Chondrocyte (in vitro differentiated cells): ENCODE measurements around the gene HNRNPLL. TPM values are rescaled to one million over a fixed set of nuclear protein-coding genes. Genes with fewer than 3 reads are reported as not detected.
"Not testable (repeated sequence)": the region's sequence is repeated elsewhere in the genome, so short reads cannot be mapped to it uniquely, and the experiment has no call there.

ENCODE experiments used
- DNase-seq: peaks from one replicate; pipeline ENCODE4 v3.0.0; 2021; ENCODE audit warnings: mixed read lengths, low spot score
- H3K27ac Mint-ChIP-seq: one replicate; pipeline ENCODE4 v1.8.0; 2021; ENCODE audit warnings: mild to moderate bottlenecking, moderate library complexity, mixed read lengths; ENCODE audit not compliant: unreplicated experiment
- H3K27me3 Mint-ChIP-seq: 2 replicates; pipeline ENCODE4 v1.8.0; 2021; ENCODE audit warnings: low read depth, mixed read lengths
- H3K36me3 Mint-ChIP-seq: 2 replicates; pipeline ENCODE4 v1.8.0; 2021; ENCODE audit warnings: low read depth, mixed read lengths
- H3K4me1 Mint-ChIP-seq: 2 replicates; pipeline ENCODE4 v1.8.0; 2021; ENCODE audit warnings: low read depth, mild to moderate bottlenecking, mixed read lengths
- H3K4me3 Mint-ChIP-seq: one replicate; pipeline ENCODE4 v1.8.0; 2021; ENCODE audit warnings: mild to moderate bottlenecking, moderate library complexity, mixed read lengths; ENCODE audit not compliant: unreplicated experiment
- H3K9me3 Mint-ChIP-seq: 2 replicates; pipeline ENCODE4 v1.8.0; 2021; ENCODE audit warnings: low read depth, mixed read lengths
- CTCF ChIP-seq: fragments of 200-600 bp; sonication (generic); IDR thresholded peaks from 2 replicates; pipeline ENCODE4 v1.5.0; 2021; ENCODE audit warnings: antibody characterized with exemption, mild to moderate bottlenecking, moderate library complexity
- total RNA-seq: library from RNA; stranded (reverse); gene quantifications from 3 replicates; pipeline ENCODE4 v1.2.1, GENCODE V29; 2021

HNRNPLL gene
- total RNA-seq, 1 donor from 2014 or later = 41.8 TPM

- no peaks in the 10 kb centered on the region for H3K9me3 Mint-ChIP-seq
- H3K27me3 Mint-ChIP-seq = no peaks in the 10 kb centered on the region
- no peak overlapping the region for H3K27ac Mint-ChIP-seq
- no peak for DNase-seq
- TF ChIP-seq CTCF = no peak
- peaks cover 21% of the 10 kb centered on the region for H3K4me1 Mint-ChIP-seq
- H3K4me3 Mint-ChIP-seq = no peak overlapping the region
- peaks cover 3% of the 10 kb centered on the region for H3K36me3 Mint-ChIP-seq
These were observed 56.1 kb downstream of the HNRNPLL start for GRCh38 chr2:38546585-38546984.

GRCh38 chr2:38546064-38546463 is 56.7 kb downstream of the HNRNPLL start:
- Mint-ChIP-seq H3K9me3 (no peaks in the 10 kb centered on the region), H3K4me1 (peaks cover 25% of the 10 kb centered on the region), H3K4me3 (no peak overlapping the region), H3K27ac (no peak overlapping the region), H3K27me3 (no peaks in the 10 kb centered on the region), H3K36me3 (peaks cover 1% of the 10 kb centered on the region)
- TF ChIP-seq CTCF = no peak
- DNase-seq = no peak

GRCh38 chr2:38542248-38542631 is 60.5 kb downstream of the HNRNPLL start:
- H3K9me3 Mint-ChIP-seq, H3K36me3 Mint-ChIP-seq, H3K27ac Mint-ChIP-seq, DNase-seq, H3K4me3 Mint-ChIP-seq, H3K27me3 Mint-ChIP-seq: not testable (repeated sequence)
- H3K4me1 Mint-ChIP-seq = peaks cover 25% of the 10 kb centered on the region

- no peaks in the 10 kb centered on the region for H3K27me3 Mint-ChIP-seq
- H3K9me3 Mint-ChIP-seq = no peaks in the 10 kb centered on the region
- peaks cover 26% of the 10 kb centered on the region for H3K4me1 Mint-ChIP-seq
- H3K4me3 Mint-ChIP-seq = no peak overlapping the region
- no peaks in the 10 kb centered on the region for H3K36me3 Mint-ChIP-seq
- no peak for DNase-seq
- H3K27ac Mint-ChIP-seq = no peak overlapping the region
- TF ChIP-seq CTCF = no peak
These were observed 62.0 kb downstream of the HNRNPLL start for GRCh38 chr2:38540580-38541286.

GRCh38 chr2:38539086-38539485 is 63.6 kb downstream of the HNRNPLL start:
- no peak for DNase-seq
- H3K4me1 Mint-ChIP-seq = peaks cover 27% of the 10 kb centered on the region
- no peaks in the 10 kb centered on the region for H3K9me3 Mint-ChIP-seq
- no peak for TF ChIP-seq CTCF
- no peaks in the 10 kb centered on the region for H3K36me3 Mint-ChIP-seq
- H3K27ac Mint-ChIP-seq = no peak overlapping the region
- no peaks in the 10 kb centered on the region for H3K27me3 Mint-ChIP-seq
- H3K4me3 Mint-ChIP-seq = no peak overlapping the region

- Mint-ChIP-seq H3K4me1 (peaks cover 22% of the 10 kb centered on the region), H3K4me3 (no peak overlapping the region)
These were observed 64.7 kb downstream of the HNRNPLL start for GRCh38 chr2:38537937-38538525.

GRCh38 chr2:38537296-38537695 is 65.4 kb downstream of the HNRNPLL start:
- H3K36me3 Mint-ChIP-seq, H3K9me3 Mint-ChIP-seq, H3K4me3 Mint-ChIP-seq, DNase-seq, H3K27ac Mint-ChIP-seq, H3K27me3 Mint-ChIP-seq: not testable (repeated sequence)
- peaks cover 14% of the 10 kb centered on the region for H3K4me1 Mint-ChIP-seq

More at GRCh38 chr2:38537937-38538525, 64.7 kb downstream of the HNRNPLL start:
- Mint-ChIP-seq H3K9me3 (no peaks in the 10 kb centered on the region), H3K36me3 (no peaks in the 10 kb centered on the region), H3K27ac (no peak overlapping the region), H3K27me3 (peaks cover under 1% of the 10 kb centered on the region)
- DNase-seq = no peak
- TF ChIP-seq CTCF = no peak
